Ovary (tissue), 3 donors: ENCODE measurements around the gene NUBP2.

Experiments
- CTCF ChIP-seq, 3 donors: fragments of 450-650 bp in 2 of 3; fragments of 200-600 bp in 1 of 3; IDR thresholded peaks; one replicate each; pipeline versions ENCODE4 v1.5.1 to v1.8.0; 2016 to 2022; ENCODE audit warnings: antibody characterized with exemption in 3 of 3, mild to moderate bottlenecking in 1 of 3
- EP300 ChIP-seq: sonication (generic); formaldehyde crosslinking; IDR thresholded peaks from one replicate; pipeline ENCODE4 v1.6.1; 2017; ENCODE audit warnings: antibody characterized with exemption
- POLR2A ChIP-seq: fragments of 450-650 bp; IDR thresholded peaks from one replicate; pipeline ENCODE4 v1.6.1; 2017; ENCODE audit warnings: antibody characterized with exemption, mild to moderate bottlenecking, moderate library complexity
- donor health status: DM: no; HTN: no; CAD: no.

- TF ChIP-seq CTCF (IDR thresholded peaks at IDR 0.05) (no peak), POLR2A (no peak), EP300 (no peak)
Measured at GRCh38 chr16:1807626-1808025, 24.9 kb downstream of the NUBP2 start.
